ENCODE data around the gene HOXB7.

GRCh38 chr17:48646183-48647102, 35.6 kb upstream of the HOXB7 start:
- TF ChIP-seq CTCF (conservative IDR thresholded peaks at IDR 0.05; ENCODE audit: low read depth in 2 of 2) = no peak
- no peak for TF ChIP-seq EZH2phosphoT487 (IDR thresholded peaks at IDR 0.05; ENCODE audit: unreplicated experiment)
- TF ChIP-seq EZH2 (IDR thresholded peaks at IDR 0.05; ENCODE audit: low read depth, unreplicated experiment) = peak; percentile 36
- no peak for TF ChIP-seq ZNF331 (CRISPR knock-in tag; IDR thresholded peaks at IDR 0.05; ENCODE audit: low read depth)
- TF ChIP-seq ETS1 (IDR thresholded peaks at IDR 0.05) = no peak

Data from GM23338 (cell line).